Measurements from ENCODE around the gene EIF2S3.

DNA sequence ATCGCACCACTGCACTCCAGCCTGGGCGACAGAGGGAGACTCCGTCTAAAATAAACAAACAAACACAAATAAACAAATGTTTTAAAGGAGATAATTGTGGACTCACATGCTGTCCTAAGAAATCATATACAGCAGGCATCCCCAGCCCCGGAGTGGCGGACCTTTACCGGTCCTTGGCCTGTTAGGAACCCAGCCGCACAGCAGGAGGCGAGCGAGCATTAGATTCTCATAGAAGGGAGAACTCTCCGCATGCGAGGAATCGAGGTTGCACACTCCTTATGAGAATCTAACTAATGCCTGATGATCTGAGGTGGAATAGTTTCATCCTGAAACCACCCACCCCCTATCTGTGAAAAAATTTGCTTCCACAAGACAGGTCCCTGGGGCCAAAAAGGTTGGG, 39.0 kb downstream of the EIF2S3 start:
- TF ChIP-seq POLR2A (IDR thresholded peaks at IDR 0.05; ENCODE audit: low read depth, low read length) (no peak), BHLHE40 (IDR thresholded peaks at IDR 0.05; ENCODE audit: low read depth, low read length) (no peak), CEBPB (IDR thresholded peaks at IDR 0.05; ENCODE audit: low read depth, low read length) (no peak), RAD21 (IDR thresholded peaks at IDR 0.05; ENCODE audit: low read length) (no peak), RFX5 (IDR thresholded peaks at IDR 0.05; ENCODE audit: low read depth, low read length) (no peak), MAZ (IDR thresholded peaks at IDR 0.05; ENCODE audit: borderline replicate concordance, low read depth, low read length) (no peak), RCOR1 (IDR thresholded peaks at IDR 0.05; ENCODE audit: insufficient replicate concordance, low read length) (no peak), MAFK (IDR thresholded peaks at IDR 0.05; ENCODE audit: low read depth, low read length) (no peak), CHD1 (IDR thresholded peaks at IDR 0.05; ENCODE audit: low read depth, low read length) (no peak), FOS (IDR thresholded peaks at IDR 0.05; ENCODE audit: low read depth, low read length) (no peak)
- TF ChIP-seq, protein P1, sequence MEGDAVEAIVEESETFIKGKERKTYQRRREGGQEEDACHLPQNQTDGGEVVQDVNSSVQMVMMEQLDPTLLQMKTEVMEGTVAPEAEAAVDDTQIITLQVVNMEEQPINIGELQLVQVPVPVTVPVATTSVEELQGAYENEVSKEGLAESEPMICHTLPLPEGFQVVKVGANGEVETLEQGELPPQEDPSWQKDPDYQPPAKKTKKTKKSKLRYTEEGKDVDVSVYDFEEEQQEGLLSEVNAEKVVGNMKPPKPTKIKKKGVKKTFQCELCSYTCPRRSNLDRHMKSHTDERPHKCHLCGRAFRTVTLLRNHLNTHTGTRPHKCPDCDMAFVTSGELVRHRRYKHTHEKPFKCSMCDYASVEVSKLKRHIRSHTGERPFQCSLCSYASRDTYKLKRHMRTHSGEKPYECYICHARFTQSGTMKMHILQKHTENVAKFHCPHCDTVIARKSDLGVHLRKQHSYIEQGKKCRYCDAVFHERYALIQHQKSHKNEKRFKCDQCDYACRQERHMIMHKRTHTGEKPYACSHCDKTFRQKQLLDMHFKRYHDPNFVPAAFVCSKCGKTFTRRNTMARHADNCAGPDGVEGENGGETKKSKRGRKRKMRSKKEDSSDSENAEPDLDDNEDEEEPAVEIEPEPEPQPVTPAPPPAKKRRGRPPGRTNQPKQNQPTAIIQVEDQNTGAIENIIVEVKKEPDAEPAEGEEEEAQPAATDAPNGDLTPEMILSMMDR (conservative IDR thresholded peaks at IDR 0.05; ENCODE audit: low read depth, low read length): no peak
- TF ChIP-seq, protein P2, sequence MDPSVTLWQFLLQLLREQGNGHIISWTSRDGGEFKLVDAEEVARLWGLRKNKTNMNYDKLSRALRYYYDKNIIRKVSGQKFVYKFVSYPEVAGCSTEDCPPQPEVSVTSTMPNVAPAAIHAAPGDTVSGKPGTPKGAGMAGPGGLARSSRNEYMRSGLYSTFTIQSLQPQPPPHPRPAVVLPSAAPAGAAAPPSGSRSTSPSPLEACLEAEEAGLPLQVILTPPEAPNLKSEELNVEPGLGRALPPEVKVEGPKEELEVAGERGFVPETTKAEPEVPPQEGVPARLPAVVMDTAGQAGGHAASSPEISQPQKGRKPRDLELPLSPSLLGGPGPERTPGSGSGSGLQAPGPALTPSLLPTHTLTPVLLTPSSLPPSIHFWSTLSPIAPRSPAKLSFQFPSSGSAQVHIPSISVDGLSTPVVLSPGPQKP (IDR thresholded peaks at IDR 0.05; ENCODE audit: borderline replicate concordance, low read depth, low read length): no peak
- TF ChIP-seq, protein P3, sequence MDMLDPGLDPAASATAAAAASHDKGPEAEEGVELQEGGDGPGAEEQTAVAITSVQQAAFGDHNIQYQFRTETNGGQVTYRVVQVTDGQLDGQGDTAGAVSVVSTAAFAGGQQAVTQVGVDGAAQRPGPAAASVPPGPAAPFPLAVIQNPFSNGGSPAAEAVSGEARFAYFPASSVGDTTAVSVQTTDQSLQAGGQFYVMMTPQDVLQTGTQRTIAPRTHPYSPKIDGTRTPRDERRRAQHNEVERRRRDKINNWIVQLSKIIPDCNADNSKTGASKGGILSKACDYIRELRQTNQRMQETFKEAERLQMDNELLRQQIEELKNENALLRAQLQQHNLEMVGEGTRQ (IDR thresholded peaks at IDR 0.05; ENCODE audit: low read depth, low read length): no peak
